GM10266 (cell line): ENCODE measurements around the gene GRWD1.

Experiments used
- DNase-seq: peaks from one replicate; pipeline ENCODE4 v3.0.0; 2012; ENCODE audit errors: extremely low spot score
- CTCF ChIP-seq: IDR thresholded peaks from 2 replicates; pipeline ENCODE4 v1.5.1; 2012; ENCODE audit warnings: mild to moderate bottlenecking, low read depth; ENCODE audit not compliant: control insufficient read depth, insufficient read depth; ENCODE audit errors: missing control alignments

The GRWD1 gene

GRCh38 chr19:48451624-48452023 is 5.8 kb downstream of the GRWD1 start:
- no peak for DNase-seq
- no peak for TF ChIP-seq CTCF

- DNase-seq: no peak
These were observed 6.8 kb downstream of the GRWD1 start for GRCh38 chr19:48452289-48453190.

GRCh38 chr19:48454150-48454730 is 8.5 kb downstream of the GRWD1 start:
- TF ChIP-seq CTCF: no peak
- no peak for DNase-seq

More at GRCh38 chr19:48452289-48453190, 6.8 kb downstream of the GRWD1 start:
- TF ChIP-seq CTCF: no peak

GRCh38 chr19:48455171-48455907 is 9.6 kb downstream of the GRWD1 start, which contains the start of gene KCNJ14:
KCNJ14 (plus strand) TSS chr19:48455574; CDS start chr19:48461725, 6,151 bp downstream.
- DNase-seq: no peak
- no peak for TF ChIP-seq CTCF

GRCh38 chr19:48455908-48456562 is 10.3 kb downstream of the GRWD1 start:
- TF ChIP-seq CTCF: no peak
- DNase-seq: no peak

- TF ChIP-seq CTCF: no peak
- no peak for DNase-seq
These were observed 11.1 kb downstream of the GRWD1 start for GRCh38 chr19:48456864-48457263.
